ENCODE data around the gene POLE. TPM values are rescaled to one million over a fixed set of nuclear protein-coding genes. Genes with fewer than 3 reads are reported as not detected.

Gene POLE
- total and polyA plus RNA-seq, 2 of the 4 experiments (the other 2 are of a cell fraction): 17.2 to 20.7 TPM

DNA sequence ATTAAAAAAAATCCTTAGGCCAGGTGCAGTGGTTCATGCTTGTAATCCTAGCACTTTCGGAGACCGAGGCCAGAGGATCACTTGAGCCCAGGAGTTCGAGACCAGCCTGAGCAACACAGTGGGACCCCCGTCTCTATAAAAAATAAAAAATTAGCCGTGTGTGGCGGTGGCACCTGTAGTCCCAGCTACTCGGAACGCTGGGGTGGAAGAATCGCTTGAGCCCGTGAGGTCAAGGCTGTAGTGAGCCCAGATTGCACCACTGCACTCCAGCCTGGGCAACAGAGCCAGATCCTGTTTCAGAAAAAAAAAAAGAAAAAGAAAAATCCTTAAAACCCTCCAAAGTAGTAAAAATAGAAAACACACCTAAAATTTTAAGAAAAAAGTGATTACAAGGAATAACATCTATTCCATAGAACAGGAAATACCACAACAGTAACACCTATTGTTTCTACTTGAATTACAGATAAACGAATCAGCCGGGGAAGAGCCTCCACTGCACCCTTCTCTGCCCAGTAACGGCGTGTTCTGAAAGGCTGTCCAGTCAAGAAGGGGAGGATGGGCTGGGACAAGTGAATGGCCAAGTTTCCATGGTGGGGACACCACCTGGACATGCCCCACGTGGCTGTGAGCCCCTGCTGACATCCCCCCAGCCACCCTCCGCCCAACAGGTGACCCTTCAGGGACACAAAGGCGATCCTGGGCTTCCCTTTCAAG, 17.8 kb downstream of the POLE start:
- POLR2A ChIA-PET (ENCODE audit: unreplicated experiment): no interaction called here
- no peak for DNase-seq
- Histone ChIP-seq H3K23ac (ENCODE audit: low read depth, low read length) (no peak overlapping the region), H3K36me3 (ENCODE audit: control insufficient read depth, insufficient read depth, low read length) (peaks cover 46% of the 10 kb centered on the region), H4K8ac (ENCODE audit: low read depth in 2 of 2, low read length in 2 of 2) (no peak overlapping the region), H3K9ac (ENCODE audit: low read depth, low read length) (no peak overlapping the region), H4K5ac (ENCODE audit: low read depth, low read length) (no peak overlapping the region), H3K4me3 (ENCODE audit: insufficient read depth, low read depth, low read length) (no peak overlapping the region), H2BK5ac (ENCODE audit: low read depth, low read length, poor library complexity, severe bottlenecking) (no peak overlapping the region), H3K4me1 (ENCODE audit: control insufficient read depth, insufficient read depth, low read length) (no peaks in the 10 kb centered on the region), H4K20me1 (ENCODE audit: insufficient read depth, low read length) (no peaks in the 10 kb centered on the region; the same call in 1 of the 2 replicates), H3K4ac (ENCODE audit: low read depth, low read length) (no peak overlapping the region), H2AK5ac (ENCODE audit: low read depth, low read length) (no peak overlapping the region), H3K79me1 (ENCODE audit: low read depth in 1 of 2, low read length in 2 of 2) (no peaks in the 10 kb centered on the region), H2BK15ac (ENCODE audit: low read depth, low read length) (no peak overlapping the region), H2AFZ (replicated peaks; ENCODE audit: low read length, poor library complexity) (no peak overlapping the region), H2BK120ac (ENCODE audit: low read depth, low read length) (no peak overlapping the region), H3K9me3 (ENCODE audit: control insufficient read depth, insufficient read depth, low read length) (no peaks in the 10 kb centered on the region), H2AK9ac (replicated peaks; ENCODE audit: low read depth, low read length, poor library complexity) (no peak overlapping the region), H3K27ac (ENCODE audit: insufficient read depth, low read length) (no peak overlapping the region), H3K18ac (ENCODE audit: low read depth, low read length) (no peak overlapping the region), H4K91ac (ENCODE audit: insufficient read depth, low read depth, low read length) (no peak overlapping the region), H3K14ac (replicated peaks; ENCODE audit: low read depth, low read length) (no peak overlapping the region), H3K9me1 (ENCODE audit: insufficient read depth, low read length) (peaks cover 6% of the 10 kb centered on the region; the same call in 1 of the 2 replicates), H3K56ac (ENCODE audit: extremely low read depth, insufficient read depth, low read length) (no peak overlapping the region), H3K4me2 (ENCODE audit: low read depth, low read length) (no peak overlapping the region), H2BK20ac (ENCODE audit: low read depth, low read length) (no peak overlapping the region), H3K27me3 (ENCODE audit: control insufficient read depth, insufficient read depth, low read length) (no peaks in the 10 kb centered on the region)
- TF ChIP-seq RAD21 (IDR thresholded peaks at IDR 0.05; ENCODE audit: low read length) (no peak), RCOR1 (IDR thresholded peaks at IDR 0.05; ENCODE audit: insufficient replicate concordance, low read length) (no peak), SMC3 (IDR thresholded peaks at IDR 0.05; ENCODE audit: low read depth, low read length) (no peak), FOS (IDR thresholded peaks at IDR 0.05; ENCODE audit: low read depth, low read length) (no peak), CEBPB (IDR thresholded peaks at IDR 0.05; ENCODE audit: low read depth, low read length) (no peak), CHD1 (IDR thresholded peaks at IDR 0.05; ENCODE audit: low read depth, low read length) (no peak), NFE2L2 (IDR thresholded peaks at IDR 0.05; ENCODE audit: low read depth, low read length) (no peak), BHLHE40 (IDR thresholded peaks at IDR 0.05; ENCODE audit: low read depth, low read length) (no peak), RFX5 (IDR thresholded peaks at IDR 0.05; ENCODE audit: low read depth, low read length) (no peak), POLR2A (IDR thresholded peaks at IDR 0.05; ENCODE audit: low read depth, low read length) (no peak), MXI1 (IDR thresholded peaks at IDR 0.05; ENCODE audit: borderline replicate concordance, low read depth, low read length) (no peak)
- TF ChIP-seq, protein P1, sequence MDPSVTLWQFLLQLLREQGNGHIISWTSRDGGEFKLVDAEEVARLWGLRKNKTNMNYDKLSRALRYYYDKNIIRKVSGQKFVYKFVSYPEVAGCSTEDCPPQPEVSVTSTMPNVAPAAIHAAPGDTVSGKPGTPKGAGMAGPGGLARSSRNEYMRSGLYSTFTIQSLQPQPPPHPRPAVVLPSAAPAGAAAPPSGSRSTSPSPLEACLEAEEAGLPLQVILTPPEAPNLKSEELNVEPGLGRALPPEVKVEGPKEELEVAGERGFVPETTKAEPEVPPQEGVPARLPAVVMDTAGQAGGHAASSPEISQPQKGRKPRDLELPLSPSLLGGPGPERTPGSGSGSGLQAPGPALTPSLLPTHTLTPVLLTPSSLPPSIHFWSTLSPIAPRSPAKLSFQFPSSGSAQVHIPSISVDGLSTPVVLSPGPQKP (IDR thresholded peaks at IDR 0.05; ENCODE audit: borderline replicate concordance, low read depth, low read length): no peak
- TF ChIP-seq, protein P2, sequence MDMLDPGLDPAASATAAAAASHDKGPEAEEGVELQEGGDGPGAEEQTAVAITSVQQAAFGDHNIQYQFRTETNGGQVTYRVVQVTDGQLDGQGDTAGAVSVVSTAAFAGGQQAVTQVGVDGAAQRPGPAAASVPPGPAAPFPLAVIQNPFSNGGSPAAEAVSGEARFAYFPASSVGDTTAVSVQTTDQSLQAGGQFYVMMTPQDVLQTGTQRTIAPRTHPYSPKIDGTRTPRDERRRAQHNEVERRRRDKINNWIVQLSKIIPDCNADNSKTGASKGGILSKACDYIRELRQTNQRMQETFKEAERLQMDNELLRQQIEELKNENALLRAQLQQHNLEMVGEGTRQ (IDR thresholded peaks at IDR 0.05; ENCODE audit: low read depth, low read length): no peak
- dilution Hi-C loops (cut with HindIII; ENCODE audit: low sequenced_read_pairs, unreplicated experiment) (no loop called here), in situ Hi-C loops (cut with MboI; ENCODE audit: low sequenced_read_pairs) (no loop called here), intact Hi-C loops (cut with micrococcal nuclease) (no loop called here)
- WGBS, 2 experiments (ENCODE audit: extremely low coverage in 2 of 2, insufficient read length in 1 of 2): 85% methylated on average over 10 of the region's 17 CpGs; no CpG with 5 or more reads in 1 of the 2 experiments
- CTCF ChIA-PET: no interaction called here
- no peak for ATAC-seq (ENCODE audit: low read depth)
- BruUV-seq (replicated peaks): no TSS peak

Data from IMR-90 (cell line).